Natural killer cell (primary cell): ENCODE data around the gene VSX1. TPM values are rescaled to one million over a fixed set of nuclear protein-coding genes. Genes with fewer than 3 reads are reported as not detected.

Experiments used
- ATAC-seq, 3 donors: fragments of 150-1000 bp in 2 of 3; fragments of 200-7000 bp in 1 of 3; cut with Tn5 transposase; 1 replicate in 1 of 3; 2 replicates in 2 of 3; pipeline ENCODE4 v1.10.0; 2021; ENCODE audit warnings: mild to moderate bottlenecking in 2 of 3, moderate library complexity in 2 of 3
- DNase-seq, 2 donors: peaks; one replicate each; pipeline versions ENCODE4 v3.0.0 to v3.0.0-alpha.2; 2013 to 2021; ENCODE audit warnings: mixed read lengths in 1 of 2
- H3K27ac ChIP-seq: one replicate; pipeline ENCODE4 v1.5.1; 2013; ENCODE audit warnings: mild to moderate bottlenecking, low read length
- H3K27me3 ChIP-seq: one replicate; pipeline ENCODE4 v1.6.1; 2013; ENCODE audit warnings: low read length; ENCODE audit not compliant: control insufficient read depth, insufficient read depth
- H3K36me3 ChIP-seq: one replicate; pipeline ENCODE4 v1.6.1; 2013; ENCODE audit warnings: low read length; ENCODE audit not compliant: control insufficient read depth, insufficient read depth
- H3K4me1 ChIP-seq: one replicate; pipeline ENCODE4 v1.6.1; 2013; ENCODE audit warnings: low read length; ENCODE audit not compliant: control insufficient read depth, insufficient read depth
- H3K4me3 ChIP-seq: one replicate; pipeline ENCODE4 v1.5.1; 2013; ENCODE audit warnings: low read length
- H3K9me3 ChIP-seq: one replicate; pipeline ENCODE4 v1.6.1; 2013; ENCODE audit warnings: low read length; ENCODE audit not compliant: control insufficient read depth, insufficient read depth
- H3K27ac Mint-ChIP-seq, 2 donors: one replicate each; pipeline ENCODE4 v1.8.0; 2022; ENCODE audit warnings: mild to moderate bottlenecking in 2 of 2, mixed read lengths in 2 of 2, moderate library complexity in 1 of 2
- H3K27me3 Mint-ChIP-seq, 2 donors: one replicate each; pipeline ENCODE4 v1.8.0; 2022; ENCODE audit warnings: low read depth in 2 of 2, mixed read lengths in 2 of 2
- H3K36me3 Mint-ChIP-seq: one replicate; pipeline ENCODE4 v1.8.0; 2022; ENCODE audit warnings: mixed read lengths
- H3K4me1 Mint-ChIP-seq, 2 donors: one replicate each; pipeline ENCODE4 v1.8.0; 2022; ENCODE audit warnings: mixed read lengths in 2 of 2
- H3K4me3 Mint-ChIP-seq: one replicate; pipeline ENCODE4 v1.8.0; 2022; ENCODE audit warnings: mild to moderate bottlenecking, moderate library complexity, mixed read lengths
- H3K9me3 Mint-ChIP-seq, 2 donors: one replicate each; pipeline ENCODE4 v1.8.0; 2022; ENCODE audit warnings: mixed read lengths in 2 of 2
- CTCF ChIP-seq: fragments of 200-600 bp; IDR thresholded peaks from one replicate; pipeline ENCODE4 v1.8.0; 2022; ENCODE audit warnings: antibody characterized with exemption
- WGBS: methylation state at CpG from one replicate; pipeline ENCODE4 v1.1.7; 2013; ENCODE audit warnings: missing lambda C conversion rate; ENCODE audit not compliant: insufficient coverage; 5-methylcytosine and 5-hydroxymethylcytosine counted together
- intact Hi-C: fragments of 100-400 bp; cut with micrococcal nuclease; formaldehyde crosslinking; loops from one replicate; pipeline ENCODE4 v1.14.2; 2022
- total RNA-seq, 4 donors: library from RNA; stranded (reverse); fragments of 120-200 nt in 1 of 4; gene quantifications; one replicate each; pipeline versions ENCODE4 v1.2.3 to v1.2.4, GENCODE V29; 2013 to 2022

The VSX1 gene
- total RNA-seq, 3 donors from 2014 or later (not counting 1 experiment from before 2014, with no cell fraction given): not detected

GRCh38 chr20:25045343-25045712 is 36.6 kb downstream of the VSX1 start:
- no peaks in the 10 kb centered on the region for H3K27me3 ChIP-seq
- no peak overlapping the region for H3K4me3 ChIP-seq
- ATAC-seq (no peak), DNase-seq (no peak)
- H3K9me3 ChIP-seq: no peaks in the 10 kb centered on the region
- TF ChIP-seq CTCF: no peak
- no peaks in the 10 kb centered on the region for H3K36me3 Mint-ChIP-seq
- H3K36me3 ChIP-seq: peaks cover 30% of the 10 kb centered on the region
- no peak overlapping the region for H3K4me3 Mint-ChIP-seq
- peak overlapping the region; percentile 42 to 96 for H3K27ac Mint-ChIP-seq
- 60% methylated on average over 9 of the region's 9 CpGs for WGBS
- H3K4me1 ChIP-seq: peaks cover 38% of the 10 kb centered on the region
- H3K27me3 Mint-ChIP-seq: no peaks in the 10 kb centered on the region
- H3K4me1 Mint-ChIP-seq: peaks cover 34 to 45% of the 10 kb centered on the region in 2 donors
- H3K9me3 Mint-ChIP-seq: no peaks in the 10 kb centered on the region
- intact Hi-C loops: no loop called here
- H3K27ac ChIP-seq: no peak overlapping the region

DNA sequence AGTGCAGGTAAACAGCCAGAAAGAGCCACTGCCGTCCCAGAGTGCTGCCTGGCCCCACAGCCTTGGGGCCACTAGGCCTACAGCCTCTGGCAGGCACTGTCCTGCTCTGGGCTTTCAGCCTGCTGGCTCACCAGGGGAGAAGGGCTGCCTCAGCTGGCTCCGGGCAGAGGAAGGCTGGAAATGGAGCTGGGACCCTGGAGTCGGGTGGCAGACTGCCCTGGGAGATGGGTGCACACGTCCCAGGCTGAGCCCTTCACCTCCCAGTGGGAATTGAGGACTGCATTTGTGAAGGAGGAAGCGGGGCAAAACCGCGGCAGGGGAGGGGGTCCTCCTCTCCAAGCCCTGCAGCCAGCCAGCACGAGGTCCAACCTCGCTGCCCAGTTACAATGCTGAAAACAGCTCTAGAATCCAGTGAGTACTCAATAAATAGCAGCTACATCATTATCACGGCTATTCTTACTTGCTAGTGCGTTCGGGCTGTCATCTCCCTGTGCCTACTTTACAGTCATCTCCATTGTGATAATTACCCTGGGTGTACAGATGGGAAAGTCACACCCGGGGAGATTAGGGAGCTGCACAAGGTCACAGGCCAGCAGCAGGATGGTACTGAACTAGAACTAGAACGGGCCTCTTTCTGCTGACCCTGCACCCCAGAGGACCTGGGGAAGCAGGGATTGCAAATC is 37.1 kb downstream of the VSX1 start:
- no peaks in the 10 kb centered on the region for H3K27me3 ChIP-seq
- no peak overlapping the region for H3K27ac ChIP-seq
- no peak overlapping the region for H3K4me3 Mint-ChIP-seq
- no peaks in the 10 kb centered on the region for H3K36me3 Mint-ChIP-seq
- H3K4me1 Mint-ChIP-seq: peaks cover 31 to 48% of the 10 kb centered on the region in 2 donors
- no peak overlapping the region for H3K4me3 ChIP-seq
- ATAC-seq (no peak), DNase-seq (no peak)
- 85% methylated on average over 14 of the region's 14 CpGs for WGBS
- intact Hi-C loops: no loop called here
- no peak for TF ChIP-seq CTCF
- H3K9me3 Mint-ChIP-seq: no peaks in the 10 kb centered on the region
- peak overlapping the region; percentile 96 for H3K27ac Mint-ChIP-seq
- peaks cover 35% of the 10 kb centered on the region for H3K36me3 ChIP-seq
- H3K27me3 Mint-ChIP-seq: no peaks in the 10 kb centered on the region
- H3K9me3 ChIP-seq: no peaks in the 10 kb centered on the region
- H3K4me1 ChIP-seq: peaks cover 40% of the 10 kb centered on the region

GRCh38 chr20:25044261-25044560 is 37.7 kb downstream of the VSX1 start:
- H3K36me3 ChIP-seq: peaks cover 35% of the 10 kb centered on the region
- H3K27me3 Mint-ChIP-seq: no peaks in the 10 kb centered on the region
- H3K27ac Mint-ChIP-seq: peak overlapping the region; percentile 96
- H3K27me3 ChIP-seq: no peaks in the 10 kb centered on the region
- DNase-seq (no peak), ATAC-seq (no peak)
- no peaks in the 10 kb centered on the region for H3K9me3 ChIP-seq
- no peak overlapping the region for H3K4me3 Mint-ChIP-seq
- H3K27ac ChIP-seq: no peak overlapping the region
- no peaks in the 10 kb centered on the region for H3K36me3 Mint-ChIP-seq
- no peak for TF ChIP-seq CTCF
- 98% methylated on average over 5 of the region's 5 CpGs for WGBS
- H3K4me1 Mint-ChIP-seq: peaks cover 26 to 45% of the 10 kb centered on the region in 2 donors
- no peaks in the 10 kb centered on the region for H3K9me3 Mint-ChIP-seq
- peaks cover 43% of the 10 kb centered on the region for H3K4me1 ChIP-seq
- intact Hi-C loops: no loop called here
- H3K4me3 ChIP-seq: no peak overlapping the region
